ENCODE data around the gene BCAS3.

Gene BCAS3

DNA sequence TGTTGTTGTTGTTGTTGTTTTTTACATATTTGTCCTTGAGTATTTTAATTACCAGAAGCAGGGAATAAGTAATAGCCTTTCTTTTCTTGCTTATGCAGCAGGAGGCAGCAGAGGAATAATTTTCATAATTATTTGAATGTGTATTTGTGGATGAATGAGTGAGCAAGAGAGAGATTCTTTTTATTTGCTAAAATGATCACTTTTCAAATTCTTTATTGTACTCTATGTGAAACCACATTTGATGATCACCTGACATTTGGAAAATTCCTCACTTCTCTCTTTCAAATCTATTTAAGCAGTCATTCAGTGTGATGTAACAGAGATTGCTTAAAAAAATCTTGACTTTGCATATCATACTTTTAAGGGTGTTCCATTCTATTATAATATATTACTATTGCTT is 223.6 kb downstream of the BCAS3 start:
- Histone ChIP-seq H3K4me1 (peaks cover 0 to 45% (median 2%) of the 10 kb centered on the region in 4 donors), H3K27ac (peak overlapping the region; percentile 69 to 76), H3K4me3 (no peak overlapping the region), H3K27me3 (no peaks in the 10 kb centered on the region), H3K36me3 (no peaks in the 10 kb centered on the region), H3K9me3 (peaks cover 0 to 16% (median 5%) of the 10 kb centered on the region in 3 donors)
- intact Hi-C loops (cut with DNase I; ENCODE audit: low total_unique reads): loop anchor here (5.0 kb wide), 1 partner anchor 501 kb away; no protein-coding TSS in a partner anchor
- no peak for DNase-seq
- TF ChIP-seq, protein P1, sequence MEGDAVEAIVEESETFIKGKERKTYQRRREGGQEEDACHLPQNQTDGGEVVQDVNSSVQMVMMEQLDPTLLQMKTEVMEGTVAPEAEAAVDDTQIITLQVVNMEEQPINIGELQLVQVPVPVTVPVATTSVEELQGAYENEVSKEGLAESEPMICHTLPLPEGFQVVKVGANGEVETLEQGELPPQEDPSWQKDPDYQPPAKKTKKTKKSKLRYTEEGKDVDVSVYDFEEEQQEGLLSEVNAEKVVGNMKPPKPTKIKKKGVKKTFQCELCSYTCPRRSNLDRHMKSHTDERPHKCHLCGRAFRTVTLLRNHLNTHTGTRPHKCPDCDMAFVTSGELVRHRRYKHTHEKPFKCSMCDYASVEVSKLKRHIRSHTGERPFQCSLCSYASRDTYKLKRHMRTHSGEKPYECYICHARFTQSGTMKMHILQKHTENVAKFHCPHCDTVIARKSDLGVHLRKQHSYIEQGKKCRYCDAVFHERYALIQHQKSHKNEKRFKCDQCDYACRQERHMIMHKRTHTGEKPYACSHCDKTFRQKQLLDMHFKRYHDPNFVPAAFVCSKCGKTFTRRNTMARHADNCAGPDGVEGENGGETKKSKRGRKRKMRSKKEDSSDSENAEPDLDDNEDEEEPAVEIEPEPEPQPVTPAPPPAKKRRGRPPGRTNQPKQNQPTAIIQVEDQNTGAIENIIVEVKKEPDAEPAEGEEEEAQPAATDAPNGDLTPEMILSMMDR (IDR thresholded peaks at IDR 0.05): peak in 1 of 2 experiments; percentile 25

DNA sequence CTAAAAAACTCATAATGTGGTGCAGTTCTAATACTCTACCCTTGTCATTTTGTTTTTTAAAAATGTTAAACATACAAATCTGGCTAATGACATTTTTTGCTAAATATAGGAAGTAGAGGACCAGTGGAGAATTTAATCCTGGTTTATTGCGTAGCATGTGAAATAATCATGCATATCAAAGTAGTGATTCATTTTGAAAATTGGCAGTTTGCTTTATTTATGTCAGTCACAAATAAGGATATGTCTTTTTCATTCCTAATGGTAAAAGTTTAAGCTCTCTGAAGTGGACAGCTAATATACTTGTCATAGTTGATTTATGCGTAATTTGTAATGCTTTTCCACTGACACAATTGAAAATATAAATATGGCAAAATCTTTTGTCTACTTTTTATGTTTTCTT is 224.2 kb downstream of the BCAS3 start:
- intact Hi-C loops (cut with DNase I; ENCODE audit: low total_unique reads): loop anchor here (5.0 kb wide), 1 partner anchor 500 kb away; no protein-coding TSS in a partner anchor
- no peaks in the 10 kb centered on the region for H3K27me3 ChIP-seq
- no peak for DNase-seq
- H3K9me3 ChIP-seq: peaks cover 0 to 12% (median 5%) of the 10 kb centered on the region in 3 donors
- peak overlapping the region; percentile 69 to 76 for H3K27ac ChIP-seq
- H3K4me3 ChIP-seq: peak overlapping the region; percentile 11 to 19
- no peaks in the 10 kb centered on the region for H3K36me3 ChIP-seq
- TF ChIP-seq, protein P1 (IDR thresholded peaks at IDR 0.05): no peak
- peaks cover 0 to 45% (median 2%) of the 10 kb centered on the region in 4 donors for H3K4me1 ChIP-seq

DNA sequence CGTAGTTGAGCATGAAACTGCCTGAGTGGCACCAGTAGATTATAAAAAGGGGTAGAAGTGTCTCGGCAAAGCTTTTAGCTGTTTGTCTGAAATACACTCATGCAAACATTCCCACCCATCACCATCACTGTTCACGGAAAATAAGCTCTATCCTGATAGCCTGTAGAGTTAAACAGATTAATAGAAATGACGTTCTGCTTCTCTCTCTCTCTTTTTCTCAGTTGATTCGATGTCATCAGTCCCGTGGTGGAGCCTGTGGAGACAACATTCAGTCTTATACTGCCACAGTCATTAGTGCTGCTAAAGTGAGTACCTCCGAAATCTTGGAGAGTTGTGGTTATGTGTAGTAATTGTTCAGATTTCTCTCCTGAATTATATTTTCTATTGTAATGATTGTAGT is 224.7 kb downstream of the BCAS3 start:
- Histone ChIP-seq H3K4me1 (peaks cover 0 to 45% (median 2%) of the 10 kb centered on the region in 4 donors), H3K36me3 (no peaks in the 10 kb centered on the region), H3K4me3 (peak overlapping the region; percentile 11 to 19), H3K27me3 (no peaks in the 10 kb centered on the region), H3K9me3 (peaks cover 0 to 7% (median 0%) of the 10 kb centered on the region in 3 donors), H3K27ac (peak overlapping the region; percentile 69 to 76)
- DNase-seq: no peak
- intact Hi-C loops (cut with DNase I; ENCODE audit: low total_unique reads): loop anchor here (5.0 kb wide), 1 partner anchor 500 kb away; no protein-coding TSS in a partner anchor
- TF ChIP-seq, protein P1 (IDR thresholded peaks at IDR 0.05): no peak

DNA sequence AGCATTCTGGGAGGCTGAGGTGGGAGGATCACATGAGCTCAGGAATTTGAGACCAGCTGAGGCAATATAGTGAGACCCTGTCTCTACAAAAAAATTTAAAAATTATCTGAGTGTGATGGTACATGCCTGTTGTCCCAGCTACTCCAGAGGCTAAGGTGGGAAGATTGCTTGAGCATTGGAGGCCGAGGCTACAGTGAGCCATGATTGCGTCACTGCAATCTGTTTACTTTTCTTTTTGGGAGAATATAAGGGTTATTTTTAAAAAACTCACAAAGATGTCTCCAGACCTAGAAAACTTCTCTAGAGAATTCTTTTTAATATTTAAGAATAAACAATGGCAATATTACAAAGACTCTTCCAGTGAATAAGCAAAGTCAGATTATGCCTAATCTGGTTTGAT is 226.9 kb downstream of the BCAS3 start:
- intact Hi-C loops (cut with DNase I; ENCODE audit: low total_unique reads): loop anchor here (5.0 kb wide), 1 partner anchor 498 kb away; no protein-coding TSS in a partner anchor
- no peaks in the 10 kb centered on the region for H3K9me3 ChIP-seq

DNA sequence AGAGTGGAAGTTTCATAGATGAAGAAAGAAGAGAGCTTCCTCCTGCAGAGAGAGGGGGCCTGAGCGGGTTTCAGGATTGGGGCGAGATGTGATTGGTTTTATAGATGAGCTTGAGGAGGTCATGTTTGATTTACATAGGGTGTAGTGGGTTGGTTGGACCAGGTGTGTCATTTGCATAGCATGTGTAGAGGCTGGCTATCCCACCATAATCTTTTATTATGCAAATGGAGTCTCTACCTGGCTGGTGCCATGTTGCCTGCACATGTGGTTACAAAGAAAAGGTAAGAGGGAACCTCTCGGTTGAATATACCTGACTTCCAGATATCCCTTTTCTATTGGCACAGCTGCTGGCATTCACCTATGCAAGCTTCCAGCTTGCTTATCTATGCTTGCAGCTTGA is 228.1 kb downstream of the BCAS3 start:
- H3K36me3 ChIP-seq: no peaks in the 10 kb centered on the region
- no peak for DNase-seq
- TF ChIP-seq, protein P1 (IDR thresholded peaks at IDR 0.05): no peak
- H3K27me3 ChIP-seq: no peaks in the 10 kb centered on the region
- H3K4me1 ChIP-seq: peaks cover 0 to 39% (median 2%) of the 10 kb centered on the region in 4 donors
- H3K9me3 ChIP-seq: no peaks in the 10 kb centered on the region
- no peak overlapping the region for H3K4me3 ChIP-seq
- intact Hi-C loops (cut with DNase I; ENCODE audit: low total_unique reads): no loop called here
- no peak overlapping the region for H3K27ac ChIP-seq

More for the DNA sequence above, 226.9 kb downstream of the BCAS3 start:
- H3K4me1 ChIP-seq: peaks cover 0 to 45% (median 2%) of the 10 kb centered on the region in 4 donors
- no peak for DNase-seq
- H3K4me3 ChIP-seq: no peak overlapping the region
- peak overlapping the region; percentile 69 to 76 for H3K27ac ChIP-seq
- H3K27me3 ChIP-seq: no peaks in the 10 kb centered on the region
- no peaks in the 10 kb centered on the region for H3K36me3 ChIP-seq
- TF ChIP-seq, protein P1 (IDR thresholded peaks at IDR 0.05): no peak

All from tibial artery (tissue), 4 donors.